GM19452 (cell line): ENCODE data around the gene ZMIZ1.

Experiments used
- ATAC-seq: cut with Tn5 transposase; IDR thresholded peaks from one replicate; pipeline ENCODE4 v1.9.1; 2021; ENCODE audit not compliant: unreplicated experiment

Gene ZMIZ1

GRCh38 chr10:79065091-79065551, 3.6 kb upstream of the ZMIZ1 start:
- no peak for ATAC-seq

- ATAC-seq, result no peak
Measured at GRCh38 chr10:79065853-79066252, 2.9 kb upstream of the ZMIZ1 start.

- no peak for ATAC-seq
Measured at GRCh38 chr10:79066411-79067240, 2.1 kb upstream of the ZMIZ1 start.

- no peak for ATAC-seq
Measured at GRCh38 chr10:79067241-79068202, 1.2 kb upstream of the ZMIZ1 start.

- ATAC-seq, result no peak
Measured at GRCh38 chr10:79068203-79068561, 584 bp upstream of the ZMIZ1 start.

GRCh38 chr10:79069325-79070080, 737 bp downstream of the ZMIZ1 start:
- ATAC-seq, result peak; percentile 22

- no peak for ATAC-seq
Measured at GRCh38 chr10:79070081-79070605, 1.4 kb downstream of the ZMIZ1 start.

- ATAC-seq, result no peak
Measured at GRCh38 chr10:79070606-79071395, 2.0 kb downstream of the ZMIZ1 start.

- no peak for ATAC-seq
Measured at GRCh38 chr10:79071396-79071923, 2.7 kb downstream of the ZMIZ1 start.

- no peak for ATAC-seq
Measured at GRCh38 chr10:79072041-79072441, 3.3 kb downstream of the ZMIZ1 start.

- no peak for ATAC-seq
Measured at GRCh38 chr10:79072994-79073645, 4.4 kb downstream of the ZMIZ1 start.

GRCh38 chr10:79073784-79074432, 5.1 kb downstream of the ZMIZ1 start:
- no peak for ATAC-seq

GRCh38 chr10:79074732-79075131, 6.0 kb downstream of the ZMIZ1 start:
- ATAC-seq, result no peak

- ATAC-seq, result no peak
Measured at GRCh38 chr10:79075418-79075817, 6.7 kb downstream of the ZMIZ1 start.

- no peak for ATAC-seq
Measured at GRCh38 chr10:79077488-79078173, 8.9 kb downstream of the ZMIZ1 start.

- no peak for ATAC-seq
Measured at GRCh38 chr10:79078367-79079053, 9.7 kb downstream of the ZMIZ1 start.

GRCh38 chr10:79079054-79079397, 10.3 kb downstream of the ZMIZ1 start:
- no peak for ATAC-seq
